KMS-11 (cell line): ENCODE measurements around the gene TSPO.
A peak's percentile ranks its signal among the peaks of the same experiment; 100 is the strongest.
"Not testable (repeated sequence)": the region's sequence is repeated elsewhere in the genome, so short reads cannot be mapped to it uniquely, and the experiment has no call there.

Experiments
- H2AFZ ChIP-seq: fragments of 200-600 bp; sonication (generic); 2 replicates; pipeline ENCODE4 v1.6.1; 2016; ENCODE audit warnings: antibody characterized with exemption, mixed run types, low read depth
- H3K27ac ChIP-seq: fragments of 200-600 bp; sonication (generic); 2 replicates; pipeline ENCODE4 v1.6.1; 2016; ENCODE audit warnings: mild to moderate bottlenecking, mixed run types
- H3K27me3 ChIP-seq: fragments of 200-600 bp; sonication (generic); 2 replicates; pipeline ENCODE4 v1.6.1; 2017; ENCODE audit warnings: mild to moderate bottlenecking, low read depth, mixed run types, moderate library complexity; ENCODE audit not compliant: insufficient read depth
- H3K36me3 ChIP-seq: fragments of 200-600 bp; sonication (generic); 2 replicates; pipeline ENCODE4 v1.6.1; 2017; ENCODE audit warnings: mild to moderate bottlenecking, mixed run types; ENCODE audit not compliant: insufficient read depth
- H3K4me1 ChIP-seq: fragments of 200-600 bp; sonication (generic); 2 replicates; pipeline ENCODE4 v1.6.1; 2016; ENCODE audit warnings: mild to moderate bottlenecking, low read depth, mixed run types; ENCODE audit not compliant: poor library complexity, severe bottlenecking
- H3K4me2 ChIP-seq: fragments of 200-600 bp; sonication (generic); 2 replicates; pipeline ENCODE4 v1.7.0; 2016; ENCODE audit warnings: mild to moderate bottlenecking, mixed run types
- H3K4me3 ChIP-seq: fragments of 200-600 bp; sonication (generic); IDR thresholded peaks from 2 replicates; pipeline ENCODE4 v1.6.1; 2017; ENCODE audit warnings: low read depth, low read length, mixed read lengths; ENCODE audit not compliant: insufficient read depth
- H3K79me2 ChIP-seq: fragments of 200-600 bp; sonication (generic); 2 replicates; pipeline ENCODE4 v1.6.1; 2016; ENCODE audit warnings: low read depth, mixed run types; ENCODE audit not compliant: insufficient read depth
- H3K9ac ChIP-seq: fragments of 200-600 bp; sonication (generic); 2 replicates; pipeline ENCODE4 v1.6.1; 2016; ENCODE audit warnings: mild to moderate bottlenecking, mixed run types
- H4K20me1 ChIP-seq: fragments of 200-600 bp; sonication (generic); 2 replicates; pipeline ENCODE4 v1.6.1; 2016; ENCODE audit warnings: mild to moderate bottlenecking, mixed run types; ENCODE audit not compliant: insufficient read depth
- TF ChIP-seq, protein P1 (sequence below): fragments of 200-600 bp; sonication (generic); conservative IDR thresholded peaks from 2 replicates; pipeline ENCODE4 v1.6.1; 2017; ENCODE audit warnings: low read depth, mild to moderate bottlenecking, antibody characterized with exemption, low read length, moderate library complexity, mixed read lengths

The TSPO gene

DNA sequence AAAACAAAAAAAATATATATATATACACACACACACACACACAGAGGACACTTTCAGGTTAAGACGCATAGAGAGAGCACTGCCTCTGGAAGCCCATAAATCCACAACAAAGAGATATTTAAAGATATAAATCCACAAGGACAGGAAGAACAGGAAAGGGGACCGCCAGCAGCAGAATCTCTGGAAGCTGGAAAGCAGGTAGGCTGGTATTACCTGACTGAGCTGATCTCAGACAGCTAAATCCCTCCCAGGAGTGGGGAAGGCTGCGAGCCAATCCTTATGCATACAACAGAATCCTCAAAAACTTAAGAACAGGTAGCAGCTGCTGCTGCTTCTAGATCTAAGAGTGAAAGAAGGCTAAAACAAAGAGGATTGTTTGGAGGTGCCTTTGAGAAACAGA, 6.4 kb upstream of the TSPO start:
- no peak overlapping the region for H2AFZ ChIP-seq
- H3K4me2 ChIP-seq, result no peak overlapping the region
- peaks cover 15% of the 10 kb centered on the region for H3K79me2 ChIP-seq
- H3K27ac ChIP-seq, result no peak overlapping the region
- no peaks in the 10 kb centered on the region for H3K27me3 ChIP-seq
- H3K4me1 ChIP-seq, result peaks cover 32% of the 10 kb centered on the region
- TF ChIP-seq, protein P1, sequence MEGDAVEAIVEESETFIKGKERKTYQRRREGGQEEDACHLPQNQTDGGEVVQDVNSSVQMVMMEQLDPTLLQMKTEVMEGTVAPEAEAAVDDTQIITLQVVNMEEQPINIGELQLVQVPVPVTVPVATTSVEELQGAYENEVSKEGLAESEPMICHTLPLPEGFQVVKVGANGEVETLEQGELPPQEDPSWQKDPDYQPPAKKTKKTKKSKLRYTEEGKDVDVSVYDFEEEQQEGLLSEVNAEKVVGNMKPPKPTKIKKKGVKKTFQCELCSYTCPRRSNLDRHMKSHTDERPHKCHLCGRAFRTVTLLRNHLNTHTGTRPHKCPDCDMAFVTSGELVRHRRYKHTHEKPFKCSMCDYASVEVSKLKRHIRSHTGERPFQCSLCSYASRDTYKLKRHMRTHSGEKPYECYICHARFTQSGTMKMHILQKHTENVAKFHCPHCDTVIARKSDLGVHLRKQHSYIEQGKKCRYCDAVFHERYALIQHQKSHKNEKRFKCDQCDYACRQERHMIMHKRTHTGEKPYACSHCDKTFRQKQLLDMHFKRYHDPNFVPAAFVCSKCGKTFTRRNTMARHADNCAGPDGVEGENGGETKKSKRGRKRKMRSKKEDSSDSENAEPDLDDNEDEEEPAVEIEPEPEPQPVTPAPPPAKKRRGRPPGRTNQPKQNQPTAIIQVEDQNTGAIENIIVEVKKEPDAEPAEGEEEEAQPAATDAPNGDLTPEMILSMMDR, result no peak
- no peaks in the 10 kb centered on the region for H4K20me1 ChIP-seq
- H3K36me3 ChIP-seq, result no peaks in the 10 kb centered on the region
- H3K4me3 ChIP-seq, result no peak overlapping the region
- H3K9ac ChIP-seq, result no peak overlapping the region

DNA sequence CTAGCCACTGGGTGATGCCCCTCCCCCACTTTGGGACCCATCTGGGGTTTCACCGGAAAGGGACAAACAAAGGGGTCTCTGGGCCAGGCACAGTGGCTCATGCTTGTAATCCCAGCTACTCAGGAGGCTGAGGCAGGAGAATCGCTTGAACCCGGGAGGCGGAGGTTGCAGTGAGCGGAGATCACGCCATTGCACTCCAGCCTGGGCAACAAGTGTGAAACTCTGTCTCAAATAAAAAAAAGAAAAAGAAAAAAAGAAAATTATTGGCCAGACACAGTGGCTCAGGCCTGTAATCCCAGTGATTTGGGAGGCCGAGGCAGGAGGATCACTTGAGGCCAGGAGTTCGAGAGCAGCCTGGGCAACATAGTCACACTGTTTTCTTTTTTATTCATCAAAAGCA, 6.0 kb upstream of the TSPO start:
- not testable (repeated sequence) for H3K4me3 ChIP-seq, H3K36me3 ChIP-seq, H3K9ac ChIP-seq, H3K4me2 ChIP-seq, H2AFZ ChIP-seq, H3K27me3 ChIP-seq, H4K20me1 ChIP-seq, H3K27ac ChIP-seq
- H3K4me1 ChIP-seq, result peaks cover 32% of the 10 kb centered on the region
- peaks cover 15% of the 10 kb centered on the region for H3K79me2 ChIP-seq

DNA sequence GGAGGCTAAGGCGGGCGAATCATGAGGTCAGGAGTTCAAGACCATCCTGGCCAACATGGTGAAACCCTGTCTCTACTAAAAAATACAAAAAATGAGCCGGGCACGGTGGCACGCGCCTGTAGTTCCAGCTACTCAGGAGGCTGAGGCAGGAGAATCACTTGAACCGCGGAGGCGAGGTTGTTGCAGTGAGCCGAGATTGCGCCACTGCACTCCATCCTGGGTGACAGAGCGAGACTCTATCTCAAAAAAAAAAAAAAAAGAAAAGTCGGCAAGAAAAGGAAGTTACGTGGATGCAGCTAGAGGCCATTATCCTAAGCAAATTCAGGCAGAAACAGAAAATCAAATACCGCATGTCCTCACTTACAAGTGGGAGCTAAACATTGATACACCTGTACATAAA, 5.0 kb upstream of the TSPO start:
- not testable (repeated sequence) for H2AFZ ChIP-seq, H3K4me3 ChIP-seq, H3K27me3 ChIP-seq, H3K4me2 ChIP-seq, H4K20me1 ChIP-seq, H3K9ac ChIP-seq, H3K36me3 ChIP-seq, H3K27ac ChIP-seq
- Histone ChIP-seq H3K79me2 (peaks cover 12% of the 10 kb centered on the region), H3K4me1 (peaks cover 36% of the 10 kb centered on the region)

DNA sequence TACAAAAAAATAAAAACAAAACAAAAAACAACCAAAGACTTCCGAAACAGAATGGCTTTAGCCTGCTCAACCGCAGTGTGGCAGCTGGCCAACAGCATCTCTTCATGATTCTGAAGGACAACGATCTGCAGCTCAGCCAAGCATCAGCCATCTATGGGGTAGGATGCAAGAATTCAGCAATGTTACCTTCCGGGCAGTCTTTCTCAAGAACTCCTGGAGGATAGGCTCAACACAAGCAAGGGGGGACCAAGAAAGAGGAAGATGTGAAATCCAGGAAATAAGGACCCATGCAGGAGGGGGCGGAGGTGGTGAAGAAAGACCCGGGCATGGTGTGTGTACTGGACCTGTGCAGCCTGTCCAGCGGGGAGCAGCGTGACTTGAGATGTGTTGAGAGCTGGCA, 3.5 kb upstream of the TSPO start:
- Histone ChIP-seq H3K4me2 (peak overlapping the region; percentile 83), H3K4me3 (no peak overlapping the region), H2AFZ (peak overlapping the region; percentile 68), H3K27me3 (no peaks in the 10 kb centered on the region), H3K79me2 (no peaks in the 10 kb centered on the region), H3K36me3 (no peaks in the 10 kb centered on the region), H3K4me1 (peaks cover 30% of the 10 kb centered on the region), H4K20me1 (no peaks in the 10 kb centered on the region), H3K27ac (peak overlapping the region; percentile 45; the same call in 1 of the 2 replicates), H3K9ac (peak overlapping the region; percentile 22; the same call in 1 of the 2 replicates)
- TF ChIP-seq, protein P1, result no peak

DNA sequence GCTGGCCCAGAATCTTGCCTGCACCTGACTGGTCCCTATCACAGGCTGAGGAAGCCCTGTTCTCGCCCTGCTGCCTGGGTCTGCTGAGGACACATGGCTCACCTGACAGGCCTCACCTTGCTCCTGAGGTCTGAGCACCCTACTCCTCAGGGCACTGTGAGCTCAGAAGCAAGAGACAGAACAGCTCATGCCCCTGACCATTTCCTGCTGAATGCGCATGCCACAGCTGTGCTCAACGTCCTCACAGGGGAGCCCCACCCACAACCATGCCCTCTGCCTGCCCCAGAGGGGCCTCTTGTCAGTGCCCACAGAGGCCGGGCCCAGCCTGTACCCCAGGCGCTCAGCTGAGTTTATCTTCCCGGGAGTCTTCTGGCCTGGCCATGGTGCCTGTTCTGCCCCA, 2.8 kb upstream of the TSPO start:
- Histone ChIP-seq H4K20me1 (no peaks in the 10 kb centered on the region), H3K4me2 (peak overlapping the region; percentile 17; the same call in 1 of the 2 replicates), H3K27me3 (no peaks in the 10 kb centered on the region), H3K36me3 (no peaks in the 10 kb centered on the region), H3K9ac (no peak overlapping the region), H2AFZ (no peak overlapping the region; the same call in 1 of the 2 replicates), H3K4me1 (peaks cover 34% of the 10 kb centered on the region), H3K4me3 (no peak overlapping the region), H3K79me2 (no peaks in the 10 kb centered on the region), H3K27ac (no peak overlapping the region)
- TF ChIP-seq, protein P1, result no peak
